Loucy (cell line): ENCODE results near the gene GAS7.

ENCODE experiments used
- H2AFZ ChIP-seq: fragments of 200-600 bp; sonication (generic); 2 replicates; pipeline ENCODE4 v1.6.0; 2016; ENCODE audit warnings: antibody characterized with exemption, mild to moderate bottlenecking, low read length, moderate library complexity
- H3F3A ChIP-seq: fragments of 200-600 bp; 2 replicates; pipeline ENCODE4 v1.6.0; 2016; ENCODE audit warnings: antibody characterized with exemption, low read depth, mild to moderate bottlenecking
- H3K27me3 ChIP-seq: fragments of 200-600 bp; sonication (generic); 2 replicates; pipeline ENCODE4 v1.6.1; 2014; ENCODE audit warnings: low read length, mild to moderate bottlenecking; ENCODE audit not compliant: insufficient read depth, poor library complexity, severe bottlenecking
- H3K36me3 ChIP-seq: fragments of 200-600 bp; sonication (generic); 2 replicates; pipeline ENCODE4 v1.6.1; 2016; ENCODE audit warnings: low read length; ENCODE audit not compliant: insufficient read depth
- H3K4me1 ChIP-seq: fragments of 200-600 bp; sonication (generic); 2 replicates; pipeline ENCODE4 v1.5.1; 2014; ENCODE audit warnings: low read length, mild to moderate bottlenecking; ENCODE audit not compliant: insufficient read depth, poor library complexity, severe bottlenecking
- H3K4me2 ChIP-seq: fragments of 200-600 bp; sonication (generic); 2 replicates; pipeline ENCODE4 v1.6.0; 2014; ENCODE audit warnings: antibody characterized with exemption, low read length, low read depth, mild to moderate bottlenecking; ENCODE audit not compliant: poor library complexity, severe bottlenecking
- H3K4me3 ChIP-seq: fragments of 200-600 bp; sonication (generic); 2 replicates; pipeline ENCODE4 v1.5.1; 2014; ENCODE audit warnings: low read length, mild to moderate bottlenecking, mixed read lengths; ENCODE audit not compliant: poor library complexity, severe bottlenecking
- H3K79me2 ChIP-seq: fragments of 200-600 bp; sonication (generic); 2 replicates; pipeline ENCODE4 v1.6.1; 2014; ENCODE audit warnings: low read length; ENCODE audit not compliant: insufficient read depth
- H3K9ac ChIP-seq: fragments of 200-600 bp; sonication (generic); 2 replicates; pipeline ENCODE4 v1.6.0; 2014; ENCODE audit warnings: mild to moderate bottlenecking, low read depth, low read length, moderate library complexity; ENCODE audit not compliant: poor library complexity, severe bottlenecking
- H3K9me2 ChIP-seq: fragments of 200-600 bp; sonication (generic); replicated peaks from 2 replicates; pipeline ENCODE4 v1.6.1; 2016; ENCODE audit warnings: low read depth, low read length, mixed read lengths
- H3K9me3 ChIP-seq: fragments of 200-600 bp; sonication (generic); 2 replicates; pipeline ENCODE4 v1.6.1; 2014; ENCODE audit warnings: mild to moderate bottlenecking, antibody characterized with exemption, low read length, low read depth; ENCODE audit not compliant: insufficient read depth
- H4K20me1 ChIP-seq: fragments of 200-600 bp; sonication (generic); 2 replicates; pipeline ENCODE4 v1.6.0; 2014; ENCODE audit warnings: antibody characterized with exemption, low read length, mild to moderate bottlenecking; ENCODE audit not compliant: insufficient read depth, poor library complexity, severe bottlenecking
- CTCF ChIP-seq: fragments of 200-600 bp; sonication (generic); conservative IDR thresholded peaks from 2 replicates; pipeline ENCODE4 v1.5.1; 2014; ENCODE audit warnings: mild to moderate bottlenecking, antibody characterized with exemption, low read length
- EZH2phosphoT487 ChIP-seq: fragments of 200-600 bp; IDR thresholded peaks from 2 replicates; pipeline ENCODE4 v1.6.1; 2018; ENCODE audit warnings: antibody characterized with exemption, mild to moderate bottlenecking, moderate library complexity, borderline replicate concordance

Gene GAS7

DNA sequence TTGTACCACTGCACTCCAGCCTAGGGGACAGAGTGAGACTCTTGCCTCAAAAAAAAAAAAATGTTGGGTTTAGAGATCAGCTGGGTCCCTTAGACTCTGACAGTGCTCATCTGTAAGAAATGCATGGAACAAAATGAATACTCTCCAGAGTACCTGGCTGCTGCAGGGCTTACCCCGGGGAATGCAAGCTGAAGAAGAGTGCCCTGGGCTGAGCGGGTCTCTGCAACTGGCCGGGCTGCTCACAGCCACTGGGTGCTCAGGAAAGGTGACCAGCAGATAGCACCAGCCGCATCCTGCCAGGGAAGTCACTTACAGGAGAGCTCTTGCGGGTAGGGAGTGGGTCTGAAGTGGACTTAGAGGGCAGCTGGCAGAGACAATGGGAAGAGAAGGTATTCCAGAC, 82.1 kb downstream of the GAS7 start:
- Histone ChIP-seq H3K27me3 (no peaks in the 10 kb centered on the region), H3F3A (peaks cover 18% of the 10 kb centered on the region), H3K36me3 (no peaks in the 10 kb centered on the region), H3K9me2 (no peaks in the 10 kb centered on the region), H2AFZ (no peak overlapping the region), H3K4me1 (peaks cover 87% of the 10 kb centered on the region), H3K4me2 (peak overlapping the region; percentile 88), H3K9ac (peak overlapping the region; percentile 91), H4K20me1 (no peaks in the 10 kb centered on the region), H3K79me2 (peaks cover 73% of the 10 kb centered on the region), H3K4me3 (no peak overlapping the region), H3K9me3 (no peaks in the 10 kb centered on the region)
- TF ChIP-seq EZH2phosphoT487: no peak
- no peak for TF ChIP-seq CTCF

DNA sequence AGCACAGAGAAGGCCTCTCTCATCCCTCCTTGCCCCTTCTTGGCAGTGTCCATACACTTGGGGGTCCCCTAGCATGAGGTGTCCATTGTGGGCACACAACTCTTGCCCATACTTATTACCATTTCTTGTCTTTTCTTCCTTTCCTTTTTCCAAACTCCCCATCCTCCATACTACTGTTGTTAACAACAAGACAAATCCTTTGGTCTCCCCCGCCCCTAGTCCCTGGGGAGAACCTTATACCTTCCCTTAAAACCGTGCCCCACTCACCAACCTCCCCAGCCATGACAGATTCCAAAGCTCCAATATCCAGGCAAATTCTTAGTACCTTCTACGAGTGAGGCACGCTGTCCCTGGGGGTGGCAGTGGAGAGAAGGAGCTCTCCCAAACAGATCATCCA, 82.9 kb downstream of the GAS7 start:
- Histone ChIP-seq H4K20me1 (no peaks in the 10 kb centered on the region), H2AFZ (no peak overlapping the region), H3K4me3 (peak overlapping the region; percentile 61), H3K9me2 (no peaks in the 10 kb centered on the region), H3K4me1 (peaks cover 85% of the 10 kb centered on the region), H3K36me3 (no peaks in the 10 kb centered on the region), H3K9ac (peak overlapping the region; percentile 91), H3K4me2 (peak overlapping the region; percentile 88), H3K9me3 (no peaks in the 10 kb centered on the region), H3K79me2 (peaks cover 79% of the 10 kb centered on the region), H3K27me3 (no peaks in the 10 kb centered on the region), H3F3A (peaks cover 16% of the 10 kb centered on the region; the same call in 1 of the 2 replicates)
- TF ChIP-seq CTCF (no peak), EZH2phosphoT487 (no peak)

GRCh38 chr17:10114931-10115535, 83.4 kb downstream of the GAS7 start:
- Histone ChIP-seq H4K20me1 (no peaks in the 10 kb centered on the region), H3K9ac (peak overlapping the region; percentile 91), H3F3A (peaks cover 13% of the 10 kb centered on the region; the same call in 1 of the 2 replicates), H3K36me3 (no peaks in the 10 kb centered on the region), H3K27me3 (no peaks in the 10 kb centered on the region), H3K4me3 (peak overlapping the region; percentile 70), H3K4me1 (peaks cover 80% of the 10 kb centered on the region), H3K4me2 (peak overlapping the region; percentile 88), H3K9me2 (no peaks in the 10 kb centered on the region), H2AFZ (no peak overlapping the region), H3K79me2 (peaks cover 80% of the 10 kb centered on the region), H3K9me3 (no peaks in the 10 kb centered on the region)
- no peak for TF ChIP-seq CTCF
- no peak for TF ChIP-seq EZH2phosphoT487
